ENCODE results near the gene C16orf89.

Gene C16orf89

DNA sequence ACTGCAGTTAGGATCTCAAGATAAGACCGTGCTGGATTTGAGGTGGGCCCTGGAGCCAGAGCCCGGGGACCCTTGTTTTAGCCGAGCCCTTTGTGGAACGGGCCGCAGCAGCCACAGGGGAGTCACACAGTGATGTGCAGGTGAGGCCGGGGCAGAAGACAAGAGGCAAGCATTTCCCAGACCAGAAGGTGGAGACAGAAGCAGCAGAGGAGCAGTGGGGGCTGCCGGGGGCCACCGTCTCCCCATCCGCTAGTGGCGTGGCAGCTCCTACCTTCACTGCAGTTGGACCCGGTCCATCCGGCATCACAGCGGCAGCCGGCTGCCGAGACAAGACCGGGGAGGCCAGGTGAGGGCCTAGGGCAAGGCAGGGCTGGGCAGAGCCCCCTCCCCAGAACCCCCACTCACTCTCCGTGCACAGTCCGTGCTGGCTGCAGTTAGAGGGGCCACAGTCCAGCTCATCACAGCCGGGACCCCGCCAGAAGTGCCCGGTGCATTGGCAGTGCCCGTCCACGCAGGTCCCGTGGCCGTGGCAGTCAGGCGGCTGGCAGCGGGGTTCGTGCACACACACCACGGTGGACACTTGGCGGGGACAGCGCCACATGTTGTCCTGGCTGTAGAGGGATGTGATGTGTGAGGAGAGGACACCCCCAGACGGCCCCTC, 38.1 kb downstream of the C16orf89 start:
- no peak for DNase-seq

DNA sequence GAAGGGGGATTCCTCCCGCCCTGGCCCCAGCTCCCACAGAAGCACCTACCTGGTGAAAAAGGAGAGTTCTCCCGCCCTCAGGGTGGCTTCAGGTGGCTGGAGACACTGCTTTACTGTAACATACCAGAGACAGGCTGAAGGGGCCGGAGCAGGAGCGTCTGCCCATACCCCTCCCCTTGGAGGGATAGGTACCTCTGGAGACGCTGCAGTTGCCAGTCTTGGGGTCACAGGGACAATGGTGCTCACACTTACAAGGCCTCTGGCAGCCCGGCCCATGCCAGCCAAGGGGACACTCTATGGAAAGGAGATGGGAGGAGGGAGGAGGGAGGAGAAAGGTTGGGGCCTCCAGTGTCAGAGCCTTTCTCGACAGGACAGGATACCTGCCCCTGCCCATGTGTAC, 38.7 kb downstream of the C16orf89 start:
- DNase-seq = no peak

GRCh38 chr16:5026664-5027063, 39.1 kb downstream of the C16orf89 start:
- no peak for DNase-seq

DNA sequence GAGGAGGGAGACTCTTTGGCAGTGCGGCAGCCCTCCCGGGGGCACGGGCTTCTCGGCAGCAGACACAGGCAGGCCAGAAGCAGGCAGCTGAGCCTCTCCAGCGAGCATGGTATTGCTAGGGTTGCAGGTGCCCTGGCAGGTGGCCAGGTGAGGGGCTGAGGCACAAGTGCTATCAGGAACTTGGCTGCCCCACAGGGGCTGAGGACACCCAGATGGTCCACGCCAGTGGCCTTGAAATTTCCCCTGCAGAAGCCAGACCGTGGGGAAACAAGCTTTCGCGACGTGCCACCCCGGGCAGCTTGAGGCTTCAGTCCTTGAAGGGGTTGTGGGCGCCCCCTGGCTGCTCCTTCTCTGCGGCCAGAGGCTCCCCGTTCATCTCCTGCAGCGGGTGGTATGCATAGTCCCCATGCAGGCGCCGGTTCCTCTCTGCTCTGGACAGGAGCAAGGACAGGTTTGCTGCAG, 40.6 kb downstream of the C16orf89 start:
- no peak for DNase-seq

DNA sequence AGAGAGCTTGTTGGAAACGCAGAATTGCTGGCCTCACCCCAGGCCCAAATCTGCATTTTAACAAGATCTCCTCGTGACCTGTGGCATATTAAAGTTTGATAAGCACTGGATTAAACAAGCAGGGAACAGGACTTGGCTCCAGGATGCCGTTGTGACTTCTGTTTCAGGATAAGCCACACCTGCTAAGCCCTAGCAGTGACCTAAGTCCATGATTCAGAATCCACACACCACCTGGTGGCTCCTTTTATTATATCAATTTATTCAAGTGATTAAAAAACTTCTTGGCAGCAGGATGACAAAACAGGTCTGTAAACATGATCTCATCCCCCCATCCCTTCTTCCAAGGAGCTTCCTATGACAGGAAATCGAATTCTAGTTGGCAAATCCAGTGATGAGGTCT, 41.1 kb downstream of the C16orf89 start:
- no peak for DNase-seq

- DNase-seq = no peak
These were observed 43.2 kb downstream of the C16orf89 start for GRCh38 chr16:5022521-5022920.

GRCh38 chr16:5020551-5020950, 45.2 kb downstream of the C16orf89 start:
- DNase-seq = no peak

GRCh38 chr16:5019775-5020174, 46.0 kb downstream of the C16orf89 start:
- no peak for DNase-seq

DNA sequence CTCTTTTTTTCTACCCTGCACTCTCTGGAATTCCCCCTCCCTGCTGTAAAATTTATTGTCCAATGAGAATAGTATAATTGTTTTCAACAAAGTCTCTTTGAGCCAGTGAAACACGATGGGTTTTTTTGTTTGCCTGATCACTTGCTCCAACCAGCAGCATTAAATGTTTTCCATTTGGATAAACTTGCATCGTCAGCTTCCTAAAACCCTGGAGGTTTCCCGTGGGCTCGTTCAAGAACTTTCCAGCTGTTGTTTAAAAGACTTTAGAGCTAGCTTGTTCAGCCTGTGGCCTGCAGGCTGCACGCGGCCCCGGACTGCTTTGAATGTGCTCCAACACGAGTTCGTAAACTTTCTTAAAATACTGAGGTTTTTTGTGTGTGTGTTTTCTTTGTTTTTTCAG, 47.0 kb downstream of the C16orf89 start:
- DNase-seq = no peak

DNA sequence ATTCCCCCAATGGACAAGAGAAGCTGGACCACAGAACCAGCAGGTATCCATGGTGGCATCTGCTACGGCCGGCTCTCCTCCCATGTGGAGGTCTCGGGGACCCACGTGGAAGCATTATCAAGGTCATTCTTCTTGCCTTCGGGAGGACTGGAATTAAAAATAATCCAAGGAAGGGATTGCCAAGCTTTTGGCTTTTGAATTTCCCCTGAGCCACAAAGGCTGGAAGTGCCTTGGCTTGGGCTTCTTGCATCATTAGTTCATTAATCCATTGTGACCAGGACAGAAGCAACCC, 48.1 kb downstream of the C16orf89 start:
- no peak for DNase-seq

- no peak for DNase-seq
These were observed 48.6 kb downstream of the C16orf89 start for GRCh38 chr16:5016967-5017677.

DNA sequence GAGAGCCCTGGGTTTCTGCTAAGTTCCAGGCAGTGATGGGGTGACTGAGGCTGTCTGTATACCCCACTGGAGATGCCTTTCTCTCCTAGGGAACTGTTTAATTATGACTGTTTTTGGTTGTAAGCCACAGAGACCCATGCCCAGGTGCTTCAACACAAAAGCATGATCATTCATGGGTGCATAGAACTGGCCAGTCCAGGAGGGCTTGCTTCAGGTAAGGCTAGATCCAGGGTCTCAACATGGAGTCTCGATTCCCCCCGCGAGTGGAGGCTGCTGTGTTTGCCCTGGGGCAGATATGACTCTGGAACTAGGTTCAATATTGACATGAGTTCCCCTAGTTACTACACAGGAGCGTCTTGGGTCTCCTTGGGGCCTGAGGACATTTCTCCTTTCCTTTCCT, 49.9 kb downstream of the C16orf89 start:
- no peak for DNase-seq

DNA sequence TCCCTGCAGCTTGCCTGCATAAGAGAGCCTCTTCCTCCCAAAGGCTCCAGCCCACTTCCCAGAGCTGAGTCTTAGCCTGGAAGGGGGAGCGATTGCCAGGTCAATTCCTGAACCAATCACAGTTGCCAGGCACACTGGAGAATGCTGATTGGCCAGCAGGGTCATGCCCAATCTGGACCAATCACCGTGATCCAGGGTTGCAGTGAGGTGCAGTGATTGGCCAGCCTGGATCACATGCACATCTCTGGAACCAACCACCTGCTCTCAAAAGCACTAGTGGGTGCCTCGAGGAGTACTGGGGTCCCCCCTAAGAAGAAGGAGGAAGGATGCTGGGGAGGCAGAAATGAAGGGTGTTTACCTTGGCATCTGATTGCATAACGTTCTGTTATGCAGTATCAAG, 50.4 kb downstream of the C16orf89 start:
- DNase-seq = no peak

- no peak for DNase-seq
These were observed 52.9 kb downstream of the C16orf89 start for GRCh38 chr16:5012887-5013286.

DNA sequence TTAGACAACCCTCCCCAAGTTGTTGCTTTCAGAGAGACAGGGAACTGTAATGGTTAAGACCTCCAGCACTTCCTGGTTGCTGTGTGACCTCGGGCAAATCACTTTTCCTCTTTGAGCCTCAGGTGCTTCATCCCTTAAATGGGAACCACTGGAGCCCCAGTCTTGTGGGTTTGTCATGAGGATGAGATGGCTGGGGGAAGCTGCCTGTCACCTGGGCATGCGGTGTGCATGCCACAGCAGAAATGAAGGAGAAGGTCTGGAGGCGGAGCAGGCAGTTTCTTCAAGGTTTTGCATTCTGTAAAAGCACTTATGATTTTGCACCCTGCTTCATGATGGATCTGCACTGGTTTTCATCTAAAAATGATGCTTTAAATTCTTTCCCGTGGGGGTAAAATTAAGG, 54.1 kb downstream of the C16orf89 start:
- no peak for DNase-seq

DNA sequence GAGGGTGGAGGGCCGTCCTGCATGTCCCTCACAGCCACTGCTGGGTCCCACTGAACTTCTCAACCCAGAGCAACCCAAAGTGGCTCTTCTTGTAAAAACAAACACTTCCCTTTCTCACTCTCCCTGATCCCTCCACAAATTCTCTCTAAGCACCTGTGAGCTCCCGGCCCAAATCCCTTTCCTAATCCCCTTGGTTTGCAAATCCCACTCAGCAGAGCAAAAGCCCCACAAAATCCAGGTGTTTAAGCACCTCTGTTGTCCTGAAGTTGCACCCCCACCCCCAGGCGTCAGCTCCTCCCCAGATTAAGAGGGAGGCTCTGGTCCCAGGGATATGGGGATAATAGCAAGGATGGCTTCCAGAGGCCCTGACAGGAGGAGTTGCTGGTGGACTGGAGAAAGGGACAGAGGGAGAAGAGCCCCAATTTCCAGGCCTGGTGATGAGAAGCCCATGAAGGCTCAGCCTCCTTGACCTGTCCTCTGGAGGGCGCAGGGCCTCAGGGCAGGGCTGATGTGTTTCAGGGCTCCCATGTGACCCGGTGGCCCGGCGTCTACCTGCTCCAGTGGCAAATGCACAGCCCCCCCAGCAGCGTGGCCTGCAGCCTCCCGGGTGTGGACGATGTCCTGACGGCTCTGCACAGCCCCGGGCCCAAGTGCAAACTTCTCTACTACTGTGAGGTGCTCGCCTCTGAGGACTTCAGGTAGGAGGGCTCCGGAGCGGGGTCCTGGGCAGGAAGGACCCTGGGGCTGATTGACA, 55.0 kb downstream of the C16orf89 start:
- no peak for DNase-seq

GRCh38 chr16:5008311-5008731, 57.4 kb downstream of the C16orf89 start:
- no peak for DNase-seq

DNA sequence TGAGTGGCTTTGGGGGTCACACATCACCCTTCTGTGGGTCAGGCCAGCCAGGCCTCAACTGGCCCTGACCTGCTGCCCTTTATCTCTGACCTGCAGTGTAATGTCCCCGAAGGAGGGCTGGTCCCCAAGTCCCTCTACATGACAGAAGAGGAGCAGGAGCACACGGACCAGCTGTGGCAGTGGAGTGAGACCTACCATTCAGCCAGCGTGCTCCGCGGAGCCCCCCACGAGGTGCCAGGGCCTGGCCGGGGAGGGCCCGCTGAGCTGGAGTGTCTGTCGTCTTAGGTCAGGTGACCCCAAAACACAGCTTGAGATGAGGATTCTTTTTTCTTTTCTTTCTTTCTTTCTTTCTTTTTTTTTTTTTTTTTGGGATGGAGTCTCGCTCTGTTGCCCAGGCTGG, 58.5 kb downstream of the C16orf89 start:
- no peak for DNase-seq

DNA sequence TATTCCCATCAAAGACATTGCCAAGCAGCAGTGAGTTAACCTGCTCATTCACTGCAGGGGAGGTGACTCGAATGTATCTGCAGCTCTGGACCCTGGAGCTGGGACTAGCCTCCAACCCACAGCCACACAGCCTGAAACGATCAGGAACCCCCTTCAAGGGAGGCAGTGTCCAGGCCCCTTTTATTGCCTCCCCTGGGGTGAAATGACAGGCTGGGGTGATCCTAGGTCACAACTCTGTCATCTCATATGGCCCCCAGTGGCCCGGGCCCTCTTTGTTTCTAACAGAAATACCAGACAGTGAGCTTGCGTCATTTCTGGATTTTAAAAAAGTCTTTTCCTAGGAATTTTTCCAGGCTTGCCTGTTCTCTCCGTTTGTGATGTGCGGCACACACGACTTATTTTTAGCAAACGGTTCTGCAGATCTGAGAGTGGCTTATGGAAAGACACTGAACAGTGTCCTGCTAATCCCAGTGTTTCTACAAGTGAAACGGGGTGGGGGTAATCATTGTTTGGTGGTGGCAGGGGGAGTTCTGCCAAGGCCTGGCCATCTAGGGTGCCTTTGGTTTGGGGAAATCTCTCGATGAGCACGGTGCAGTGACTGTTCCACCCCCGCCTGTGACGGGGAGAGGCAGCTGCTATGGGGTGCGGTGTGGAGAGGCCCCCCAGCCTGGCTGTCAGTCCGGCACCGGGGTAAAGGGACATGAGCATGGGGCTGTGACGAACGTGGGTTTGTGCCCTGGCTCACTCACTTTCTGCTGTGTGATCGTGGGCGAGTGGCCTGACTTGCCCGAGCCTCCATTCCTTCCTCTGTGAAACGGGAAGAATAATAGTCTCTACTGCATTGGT, 59.2 kb downstream of the C16orf89 start:
- no peak for DNase-seq

GRCh38 chr16:5005916-5006315, 59.8 kb downstream of the C16orf89 start:
- DNase-seq = no peak

DNA sequence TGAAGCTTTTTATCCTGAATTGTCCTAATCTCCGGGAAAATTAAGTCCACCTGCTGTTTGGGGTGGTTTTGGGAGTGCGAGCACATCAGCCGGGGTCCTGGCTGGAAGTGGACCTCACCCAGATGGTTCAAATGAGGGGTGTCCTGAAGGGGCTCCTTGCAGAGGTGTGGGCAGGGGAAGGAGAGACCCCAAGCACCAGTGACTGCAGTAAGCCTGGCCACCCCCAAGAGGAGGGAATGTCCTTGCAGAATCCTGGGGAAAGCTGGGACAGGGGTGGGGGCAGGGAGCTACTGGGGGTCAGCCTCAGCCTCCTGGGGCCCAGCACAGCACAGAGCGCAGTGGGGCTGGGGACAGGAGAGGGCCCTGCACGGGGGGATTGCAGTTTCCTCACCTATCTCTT, 61.4 kb downstream of the C16orf89 start:
- DNase-seq = no peak

DNA sequence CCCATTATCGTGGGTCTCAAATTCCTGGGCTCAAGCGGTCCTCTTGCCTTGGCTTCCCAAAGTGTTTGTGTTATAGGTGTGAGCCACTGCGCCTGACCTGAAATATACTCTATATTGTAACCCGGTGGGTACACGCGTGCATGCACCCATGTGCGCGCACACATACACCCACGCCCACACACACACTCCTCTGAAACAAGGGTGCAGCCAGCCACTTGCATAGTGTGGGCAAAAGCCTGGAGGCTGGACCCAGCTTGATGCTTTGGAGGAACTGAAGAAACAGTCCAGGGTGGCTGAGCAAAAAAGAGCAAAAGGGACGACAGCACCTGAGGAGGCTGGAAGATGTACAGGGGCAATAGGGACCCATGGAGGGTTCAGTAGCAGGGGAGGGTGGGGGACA, 61.9 kb downstream of the C16orf89 start:
- DNase-seq = no peak

DNA sequence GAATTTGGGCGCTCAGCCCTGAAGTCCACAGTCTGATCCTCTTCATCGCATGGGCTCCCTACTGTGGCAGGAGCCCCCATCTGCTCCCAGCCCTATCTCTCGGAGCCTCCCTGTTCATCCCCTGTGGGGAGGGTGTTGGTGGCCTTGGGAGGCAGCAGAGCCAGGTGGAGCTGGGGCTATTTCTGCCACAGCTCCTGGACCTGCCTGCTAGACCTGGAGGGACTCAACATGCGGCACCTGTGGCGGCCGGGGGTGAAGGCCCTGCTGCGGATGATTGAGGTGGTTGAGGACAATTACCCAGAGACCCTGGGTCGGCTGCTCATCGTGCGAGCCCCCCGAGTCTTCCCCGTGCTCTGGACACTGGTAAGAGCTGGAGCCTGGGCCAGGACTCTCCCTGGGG, 62.5 kb downstream of the C16orf89 start:
- no peak for DNase-seq

All from retina (tissue), 1 donor.